GM18519 (cell line): ENCODE data around the gene IFRD1.
A peak's percentile ranks its signal among the peaks of the same experiment; 100 is the strongest.

Experiments used
- ATAC-seq: cut with Tn5 transposase; IDR thresholded peaks from one replicate; pipeline ENCODE4 v1.9.1; 2021; ENCODE audit warnings: mild to moderate bottlenecking, moderate library complexity; ENCODE audit not compliant: unreplicated experiment, low FRiP score

IFRD1 gene

GRCh38 chr7:112484671-112485167 is 34.5 kb downstream of the IFRD1 start:
- ATAC-seq: no peak

GRCh38 chr7:112485766-112486165 is 35.5 kb downstream of the IFRD1 start:
- ATAC-seq: no peak

GRCh38 chr7:112487457-112488263 is 37.4 kb downstream of the IFRD1 start:
- ATAC-seq: no peak

GRCh38 chr7:112488264-112488552 is 37.9 kb downstream of the IFRD1 start:
- no peak for ATAC-seq

- ATAC-seq: no peak
These were observed 41.9 kb downstream of the IFRD1 start for GRCh38 chr7:112492186-112492585.

GRCh38 chr7:112494656-112495055 is 44.4 kb downstream of the IFRD1 start:
- ATAC-seq: no peak

- no peak for ATAC-seq
These were observed 45.0 kb downstream of the IFRD1 start for GRCh38 chr7:112495156-112495788.

GRCh38 chr7:112495810-112496462 is 45.7 kb downstream of the IFRD1 start:
- ATAC-seq: no peak

- peak; percentile 76 for ATAC-seq
These were observed 47.2 kb downstream of the IFRD1 start for GRCh38 chr7:112497481-112497880.

GRCh38 chr7:112500619-112501018 is 50.4 kb downstream of the IFRD1 start:
- ATAC-seq: no peak

GRCh38 chr7:112501801-112502503 is 51.7 kb downstream of the IFRD1 start:
- no peak for ATAC-seq

GRCh38 chr7:112502700-112503099 is 52.4 kb downstream of the IFRD1 start:
- no peak for ATAC-seq

- no peak for ATAC-seq
These were observed 53.2 kb downstream of the IFRD1 start for GRCh38 chr7:112503361-112503972.

GRCh38 chr7:112504093-112504695 is 53.9 kb downstream of the IFRD1 start:
- ATAC-seq: no peak

- no peak for ATAC-seq
These were observed 55.2 kb downstream of the IFRD1 start for GRCh38 chr7:112505495-112505894.

- no peak for ATAC-seq
These were observed 58.1 kb downstream of the IFRD1 start for GRCh38 chr7:112508404-112508803.

GRCh38 chr7:112509402-112509801 is 59.1 kb downstream of the IFRD1 start:
- no peak for ATAC-seq

GRCh38 chr7:112510001-112510742 is 59.9 kb downstream of the IFRD1 start:
- no peak for ATAC-seq

- ATAC-seq: no peak
These were observed 60.5 kb downstream of the IFRD1 start for GRCh38 chr7:112510743-112511110.
